Ramos (cell line): Measurements from ENCODE around the gene MPV17L2.

ENCODE experiments used
- in situ Hi-C: fragments of 300-500 bp; cut with MboI; formaldehyde crosslinking; loops from one replicate; pipeline ENCODE4 v1.14.3; 2022; ENCODE audit warnings: low sequenced_read_pairs; ENCODE audit not compliant: unreplicated experiment

The MPV17L2 gene

GRCh38 chr19:18183529-18183928, 9.5 kb upstream of the MPV17L2 start:
- in situ Hi-C loops, result no loop called here

GRCh38 chr19:18185538-18185937, 7.5 kb upstream of the MPV17L2 start:
- in situ Hi-C loops, result no loop called here

- in situ Hi-C loops, result no loop called here
Observed at GRCh38 chr19:18190278-18190677, 2.7 kb upstream of the MPV17L2 start.

GRCh38 chr19:18191640-18192062, 1.4 kb upstream of the MPV17L2 start:
- in situ Hi-C loops, result no loop called here

GRCh38 chr19:18193388-18194180, 566 bp downstream of the MPV17L2 start:
- in situ Hi-C loops, result no loop called here

- in situ Hi-C loops, result no loop called here
Observed at GRCh38 chr19:18194181-18194530, 1.1 kb downstream of the MPV17L2 start.

GRCh38 chr19:18194554-18195238, 1.7 kb downstream of the MPV17L2 start:
- in situ Hi-C loops, result no loop called here

- in situ Hi-C loops, result no loop called here
Observed at GRCh38 chr19:18196511-18196845, 3.5 kb downstream of the MPV17L2 start.

- in situ Hi-C loops, result no loop called here
Observed at GRCh38 chr19:18197306-18197705, 4.3 kb downstream of the MPV17L2 start.

GRCh38 chr19:18197941-18198340, 4.9 kb downstream of the MPV17L2 start:
- in situ Hi-C loops, result no loop called here

GRCh38 chr19:18198374-18198773, 5.4 kb downstream of the MPV17L2 start:
- in situ Hi-C loops, result no loop called here

GRCh38 chr19:18202397-18202777, 9.4 kb downstream of the MPV17L2 start:
- in situ Hi-C loops, result loop anchor here (5.0 kb wide), 1 partner anchor 205 kb away; no protein-coding TSS in a partner anchor

- in situ Hi-C loops, result loop anchor here (5.0 kb wide), 1 partner anchor 204 kb away; no protein-coding TSS in a partner anchor
Observed at GRCh38 chr19:18202778-18203407, 9.9 kb downstream of the MPV17L2 start.

- in situ Hi-C loops, result loop anchor here (5.0 kb wide), 1 partner anchor 204 kb away; no protein-coding TSS in a partner anchor
Observed at GRCh38 chr19:18203408-18203862, 10.4 kb downstream of the MPV17L2 start.

- in situ Hi-C loops, result loop anchor here (5.0 kb wide), 1 partner anchor 203 kb away; no protein-coding TSS in a partner anchor
Observed at GRCh38 chr19:18203863-18204393, 10.9 kb downstream of the MPV17L2 start, which contains the start of gene RAB3A. TSS of gene RAB3A (minus strand) at chr19:18204042. CDS start at chr19:18202740, 1,302 bp downstream.

GRCh38 chr19:18204394-18205199, 11.6 kb downstream of the MPV17L2 start:
- in situ Hi-C loops, result loop anchor here (5.0 kb wide), 1 partner anchor 203 kb away; no protein-coding TSS in a partner anchor

- in situ Hi-C loops, result no loop called here
Observed at GRCh38 chr19:18205200-18205892, 12.3 kb downstream of the MPV17L2 start.

- in situ Hi-C loops, result no loop called here
Observed at GRCh38 chr19:18206018-18206417, 13.0 kb downstream of the MPV17L2 start.
